Activated CD4-positive, alpha-beta T cell treated with anti-CD3 and anti-CD28 coated beads for 1 hour (primary cell): Measurements from ENCODE around the gene PLCH2.
A peak's percentile ranks its signal among the peaks of the same experiment; 100 is the strongest.

ENCODE experiments used
- DNase-seq: peaks from one replicate; pipeline ENCODE4 v3.0.0-alpha.2; 2020

PLCH2 gene

GRCh38 chr1:2516124-2516523 lies 40.0 kb downstream of the PLCH2 start:
- DNase-seq, result no peak

- no peak for DNase-seq
These were observed 40.9 kb downstream of the PLCH2 start for GRCh38 chr1:2516946-2517345.

- no peak for DNase-seq
These were observed 41.9 kb downstream of the PLCH2 start for GRCh38 chr1:2517966-2518365.

GRCh38 chr1:2518528-2518927 lies 42.4 kb downstream of the PLCH2 start:
- no peak for DNase-seq

GRCh38 chr1:2519029-2519685 lies 43.1 kb downstream of the PLCH2 start:
- no peak for DNase-seq

GRCh38 chr1:2519729-2520128 lies 43.6 kb downstream of the PLCH2 start:
- DNase-seq, result no peak

- no peak for DNase-seq
These were observed 44.1 kb downstream of the PLCH2 start for GRCh38 chr1:2520206-2520605.

- DNase-seq, result no peak
These were observed 44.7 kb downstream of the PLCH2 start for GRCh38 chr1:2520806-2521205.

- DNase-seq, result no peak
These were observed 46.1 kb downstream of the PLCH2 start for GRCh38 chr1:2522230-2522629.

GRCh38 chr1:2523191-2523890 lies 47.3 kb downstream of the PLCH2 start:
- no peak for DNase-seq

GRCh38 chr1:2523891-2524609 lies 48.0 kb downstream of the PLCH2 start:
- peak; percentile 20 for DNase-seq

GRCh38 chr1:2525572-2525919 lies 49.5 kb downstream of the PLCH2 start:
- DNase-seq, result no peak

- peak; percentile 82 for DNase-seq
These were observed 50.1 kb downstream of the PLCH2 start, which contains the start of gene PANK4 for GRCh38 chr1:2525920-2526823. Gene PANK4, minus strand, starts transcription at chr1:2526596. Its CDS starts 9 bp downstream, at chr1:2526587.

GRCh38 chr1:2526824-2527555 lies 50.9 kb downstream of the PLCH2 start:
- peak; percentile 21 for DNase-seq

GRCh38 chr1:2527556-2527860 lies 51.4 kb downstream of the PLCH2 start:
- DNase-seq, result no peak

GRCh38 chr1:2528016-2528415 lies 51.9 kb downstream of the PLCH2 start:
- DNase-seq, result no peak

GRCh38 chr1:2528611-2528965 lies 52.5 kb downstream of the PLCH2 start:
- DNase-seq, result no peak

GRCh38 chr1:2528966-2529783 lies 53.1 kb downstream of the PLCH2 start:
- peak; percentile 36 for DNase-seq

GRCh38 chr1:2529784-2530512 lies 53.9 kb downstream of the PLCH2 start, which contains the start of gene HES5:
Gene HES5, minus strand, starts transcription at chr1:2530263. Its CDS starts 99 bp downstream, at chr1:2530164.
- no peak for DNase-seq

GRCh38 chr1:2530513-2531361 lies 54.6 kb downstream of the PLCH2 start:
- DNase-seq, result no peak
